ENCODE measurements around the gene MYH13. TPM values are rescaled to one million over a fixed set of nuclear protein-coding genes. Genes with fewer than 3 reads are reported as not detected.

MYH13 gene
- total RNA-seq, 1 donor from 2014 or later = not detected

GRCh38 chr17:10349403-10349802 lies 23.4 kb downstream of the MYH13 start:
- H3K9me3 Mint-ChIP-seq = no peaks in the 10 kb centered on the region
- no peak overlapping the region for H3K27ac Mint-ChIP-seq
- no peak overlapping the region for H3K4me3 Mint-ChIP-seq
- H3K27me3 Mint-ChIP-seq = peaks cover 4% of the 10 kb centered on the region
- no peaks in the 10 kb centered on the region for H3K4me1 Mint-ChIP-seq (ENCODE audit: unreplicated experiment)
- no peaks in the 10 kb centered on the region for H3K36me3 Mint-ChIP-seq
- TF ChIP-seq, protein P1, sequence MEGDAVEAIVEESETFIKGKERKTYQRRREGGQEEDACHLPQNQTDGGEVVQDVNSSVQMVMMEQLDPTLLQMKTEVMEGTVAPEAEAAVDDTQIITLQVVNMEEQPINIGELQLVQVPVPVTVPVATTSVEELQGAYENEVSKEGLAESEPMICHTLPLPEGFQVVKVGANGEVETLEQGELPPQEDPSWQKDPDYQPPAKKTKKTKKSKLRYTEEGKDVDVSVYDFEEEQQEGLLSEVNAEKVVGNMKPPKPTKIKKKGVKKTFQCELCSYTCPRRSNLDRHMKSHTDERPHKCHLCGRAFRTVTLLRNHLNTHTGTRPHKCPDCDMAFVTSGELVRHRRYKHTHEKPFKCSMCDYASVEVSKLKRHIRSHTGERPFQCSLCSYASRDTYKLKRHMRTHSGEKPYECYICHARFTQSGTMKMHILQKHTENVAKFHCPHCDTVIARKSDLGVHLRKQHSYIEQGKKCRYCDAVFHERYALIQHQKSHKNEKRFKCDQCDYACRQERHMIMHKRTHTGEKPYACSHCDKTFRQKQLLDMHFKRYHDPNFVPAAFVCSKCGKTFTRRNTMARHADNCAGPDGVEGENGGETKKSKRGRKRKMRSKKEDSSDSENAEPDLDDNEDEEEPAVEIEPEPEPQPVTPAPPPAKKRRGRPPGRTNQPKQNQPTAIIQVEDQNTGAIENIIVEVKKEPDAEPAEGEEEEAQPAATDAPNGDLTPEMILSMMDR (conservative IDR thresholded peaks at IDR 0.05) = peak; percentile 52
- no peak for DNase-seq (ENCODE audit: extremely low spot score, unreplicated experiment)

DNA sequence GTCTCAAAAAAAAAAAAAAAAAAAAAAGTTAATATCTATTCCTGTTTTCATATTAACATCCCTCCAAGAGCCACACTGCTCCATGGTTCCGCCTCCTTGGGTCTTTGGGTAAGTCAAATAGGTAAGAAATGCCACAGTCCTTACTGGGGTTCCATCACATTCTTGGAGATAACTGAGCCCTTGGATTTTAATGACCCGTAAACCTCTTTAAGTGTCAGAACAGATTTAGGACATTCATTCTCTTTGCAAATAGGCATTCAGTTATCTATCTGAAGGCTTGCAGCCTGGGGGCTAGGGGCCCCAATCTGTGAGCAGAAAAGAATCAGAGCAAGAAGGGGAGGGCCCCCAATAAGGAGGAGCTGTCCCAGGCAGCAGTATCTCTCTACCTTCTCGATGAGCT lies 28.0 kb downstream of the MYH13 start:
- no peak for DNase-seq (ENCODE audit: extremely low spot score, unreplicated experiment)
- Mint-ChIP-seq H3K4me3 (no peak overlapping the region), H3K9me3 (no peaks in the 10 kb centered on the region), H3K27ac (no peak overlapping the region), H3K36me3 (no peaks in the 10 kb centered on the region), H3K27me3 (peaks cover 4% of the 10 kb centered on the region), H3K4me1 (ENCODE audit: unreplicated experiment) (no peaks in the 10 kb centered on the region)
- TF ChIP-seq, protein P1 (conservative IDR thresholded peaks at IDR 0.05) = no peak

GRCh38 chr17:10339051-10339450 lies 33.8 kb downstream of the MYH13 start:
- TF ChIP-seq, protein P1 (conservative IDR thresholded peaks at IDR 0.05) = no peak
- Mint-ChIP-seq H3K36me3 (no peaks in the 10 kb centered on the region), H3K9me3 (no peaks in the 10 kb centered on the region), H3K27me3 (no peaks in the 10 kb centered on the region), H3K4me3 (no peak overlapping the region), H3K4me1 (ENCODE audit: unreplicated experiment) (no peaks in the 10 kb centered on the region), H3K27ac (no peak overlapping the region)
- no peak for DNase-seq (ENCODE audit: extremely low spot score, unreplicated experiment)

GRCh38 chr17:10337976-10338375 lies 34.8 kb downstream of the MYH13 start:
- Mint-ChIP-seq H3K4me3 (no peak overlapping the region), H3K27ac (no peak overlapping the region), H3K27me3 (no peaks in the 10 kb centered on the region), H3K36me3 (no peaks in the 10 kb centered on the region), H3K9me3 (no peaks in the 10 kb centered on the region), H3K4me1 (ENCODE audit: unreplicated experiment) (no peaks in the 10 kb centered on the region)
- TF ChIP-seq, protein P1 (conservative IDR thresholded peaks at IDR 0.05) = no peak
- no peak for DNase-seq (ENCODE audit: extremely low spot score, unreplicated experiment)

GRCh38 chr17:10337136-10337535 lies 35.7 kb downstream of the MYH13 start:
- Mint-ChIP-seq H3K4me1 (ENCODE audit: unreplicated experiment) (no peaks in the 10 kb centered on the region), H3K27ac (no peak overlapping the region), H3K4me3 (no peak overlapping the region), H3K27me3 (no peaks in the 10 kb centered on the region), H3K36me3 (no peaks in the 10 kb centered on the region), H3K9me3 (no peaks in the 10 kb centered on the region)
- TF ChIP-seq, protein P1 (conservative IDR thresholded peaks at IDR 0.05) = no peak
- DNase-seq (ENCODE audit: extremely low spot score, unreplicated experiment) = no peak

DNA sequence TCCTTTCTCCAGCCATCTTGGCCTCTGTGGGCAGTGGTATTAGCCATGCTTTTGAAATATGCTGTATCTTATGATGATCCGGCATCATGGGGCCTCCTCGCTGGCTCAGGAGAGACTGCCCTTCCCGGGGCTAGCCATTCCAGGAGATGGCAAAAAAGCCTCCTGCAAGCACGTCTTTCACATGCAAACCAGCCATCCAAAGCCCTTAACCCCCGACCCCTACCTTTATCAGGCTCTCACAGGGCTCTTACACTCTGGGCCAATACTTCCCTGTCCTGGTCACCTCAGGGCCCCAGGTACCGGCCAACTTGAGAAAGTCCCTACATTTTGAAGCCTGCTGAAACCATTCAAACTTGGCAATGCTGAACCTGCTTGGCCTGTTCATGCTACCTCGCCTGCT lies 36.4 kb downstream of the MYH13 start:
- H3K4me3 Mint-ChIP-seq = no peak overlapping the region
- DNase-seq (ENCODE audit: extremely low spot score, unreplicated experiment) = no peak
- H3K36me3 Mint-ChIP-seq = no peaks in the 10 kb centered on the region
- no peaks in the 10 kb centered on the region for H3K4me1 Mint-ChIP-seq (ENCODE audit: unreplicated experiment)
- TF ChIP-seq, protein P1 (conservative IDR thresholded peaks at IDR 0.05) = no peak
- H3K9me3 Mint-ChIP-seq = no peaks in the 10 kb centered on the region
- H3K27me3 Mint-ChIP-seq = no peaks in the 10 kb centered on the region
- H3K27ac Mint-ChIP-seq = no peak overlapping the region
